ENCODE measurements around the gene RGS7. TPM values are rescaled to one million over a fixed set of nuclear protein-coding genes. Genes with fewer than 3 reads are reported as not detected.

RGS7 gene
- total RNA-seq, 1 donor from 2014 or later: not detected

DNA sequence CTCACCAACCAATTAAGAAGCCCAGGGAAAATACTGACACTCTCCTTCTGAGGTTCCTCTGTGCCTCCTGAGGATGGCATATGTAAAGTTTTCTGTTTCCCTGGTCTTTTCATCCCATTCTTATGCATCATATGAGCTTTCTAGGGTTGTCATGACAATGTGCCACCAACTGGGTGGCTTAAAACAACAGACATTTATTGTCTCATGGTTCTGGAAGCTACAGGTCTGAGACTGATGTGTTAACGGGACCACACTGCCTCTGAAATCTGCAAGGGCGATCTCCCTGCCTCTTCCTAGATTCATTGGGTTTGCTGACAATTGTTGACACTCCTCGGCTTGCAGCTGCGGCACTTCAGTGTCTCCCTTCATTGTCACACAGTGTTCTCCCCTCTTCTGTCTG, 308.4 kb downstream of the RGS7 start:
- no peak for TF ChIP-seq POLR2A (IDR thresholded peaks at IDR 0.05)
- TF ChIP-seq, protein P1, sequence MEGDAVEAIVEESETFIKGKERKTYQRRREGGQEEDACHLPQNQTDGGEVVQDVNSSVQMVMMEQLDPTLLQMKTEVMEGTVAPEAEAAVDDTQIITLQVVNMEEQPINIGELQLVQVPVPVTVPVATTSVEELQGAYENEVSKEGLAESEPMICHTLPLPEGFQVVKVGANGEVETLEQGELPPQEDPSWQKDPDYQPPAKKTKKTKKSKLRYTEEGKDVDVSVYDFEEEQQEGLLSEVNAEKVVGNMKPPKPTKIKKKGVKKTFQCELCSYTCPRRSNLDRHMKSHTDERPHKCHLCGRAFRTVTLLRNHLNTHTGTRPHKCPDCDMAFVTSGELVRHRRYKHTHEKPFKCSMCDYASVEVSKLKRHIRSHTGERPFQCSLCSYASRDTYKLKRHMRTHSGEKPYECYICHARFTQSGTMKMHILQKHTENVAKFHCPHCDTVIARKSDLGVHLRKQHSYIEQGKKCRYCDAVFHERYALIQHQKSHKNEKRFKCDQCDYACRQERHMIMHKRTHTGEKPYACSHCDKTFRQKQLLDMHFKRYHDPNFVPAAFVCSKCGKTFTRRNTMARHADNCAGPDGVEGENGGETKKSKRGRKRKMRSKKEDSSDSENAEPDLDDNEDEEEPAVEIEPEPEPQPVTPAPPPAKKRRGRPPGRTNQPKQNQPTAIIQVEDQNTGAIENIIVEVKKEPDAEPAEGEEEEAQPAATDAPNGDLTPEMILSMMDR (IDR thresholded peaks at IDR 0.05): no peak
- no peak for TF ChIP-seq POLR2AphosphoS5 (IDR thresholded peaks at IDR 0.05; ENCODE audit: insufficient read depth in 1 of 2, low read depth in 1 of 2)
- H3K4me1 ChIP-seq: no peaks in the 10 kb centered on the region
- no peaks in the 10 kb centered on the region for H3K27me3 ChIP-seq
- no peaks in the 10 kb centered on the region for H3K36me3 ChIP-seq
- intact Hi-C loops (cut with DNase I): no loop called here
- no peak overlapping the region for H3K4me3 ChIP-seq
- DNase-seq (ENCODE audit: extremely low spot score in 2 of 2): no peak
- no peaks in the 10 kb centered on the region for H3K9me3 ChIP-seq
- H3K27ac ChIP-seq: no peak overlapping the region

DNA sequence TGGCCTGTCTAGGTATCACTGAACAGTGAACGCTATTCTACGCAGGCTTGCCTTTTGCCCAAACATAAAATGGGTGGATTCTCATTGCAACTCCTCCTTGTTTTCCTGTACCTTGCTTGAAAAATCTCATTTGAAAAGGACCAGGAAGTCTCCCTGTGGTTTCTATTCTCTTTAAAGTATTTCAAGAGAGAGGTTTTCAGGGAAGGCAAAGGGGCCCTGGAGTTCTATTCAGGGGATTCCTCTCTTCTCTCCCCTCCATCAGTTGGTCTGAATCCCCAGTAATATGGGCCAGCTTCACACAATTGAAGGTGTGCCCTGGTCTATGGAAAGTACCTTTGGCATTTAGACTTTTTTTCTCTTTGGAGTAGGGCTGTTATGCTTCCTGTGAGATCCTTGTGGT, 311.3 kb downstream of the RGS7 start:
- no peaks in the 10 kb centered on the region for H3K27me3 ChIP-seq
- H3K36me3 ChIP-seq: no peaks in the 10 kb centered on the region
- no peak overlapping the region for H3K27ac ChIP-seq
- H3K4me1 ChIP-seq: no peaks in the 10 kb centered on the region
- no peaks in the 10 kb centered on the region for H3K9me3 ChIP-seq
- TF ChIP-seq POLR2A (IDR thresholded peaks at IDR 0.05) (no peak), POLR2AphosphoS5 (IDR thresholded peaks at IDR 0.05; ENCODE audit: insufficient read depth in 1 of 2, low read depth in 1 of 2) (no peak)
- TF ChIP-seq, protein P1 (IDR thresholded peaks at IDR 0.05): no peak
- intact Hi-C loops (cut with DNase I): no loop called here
- DNase-seq (ENCODE audit: extremely low spot score in 2 of 2): no peak
- H3K4me3 ChIP-seq: no peak overlapping the region

DNA sequence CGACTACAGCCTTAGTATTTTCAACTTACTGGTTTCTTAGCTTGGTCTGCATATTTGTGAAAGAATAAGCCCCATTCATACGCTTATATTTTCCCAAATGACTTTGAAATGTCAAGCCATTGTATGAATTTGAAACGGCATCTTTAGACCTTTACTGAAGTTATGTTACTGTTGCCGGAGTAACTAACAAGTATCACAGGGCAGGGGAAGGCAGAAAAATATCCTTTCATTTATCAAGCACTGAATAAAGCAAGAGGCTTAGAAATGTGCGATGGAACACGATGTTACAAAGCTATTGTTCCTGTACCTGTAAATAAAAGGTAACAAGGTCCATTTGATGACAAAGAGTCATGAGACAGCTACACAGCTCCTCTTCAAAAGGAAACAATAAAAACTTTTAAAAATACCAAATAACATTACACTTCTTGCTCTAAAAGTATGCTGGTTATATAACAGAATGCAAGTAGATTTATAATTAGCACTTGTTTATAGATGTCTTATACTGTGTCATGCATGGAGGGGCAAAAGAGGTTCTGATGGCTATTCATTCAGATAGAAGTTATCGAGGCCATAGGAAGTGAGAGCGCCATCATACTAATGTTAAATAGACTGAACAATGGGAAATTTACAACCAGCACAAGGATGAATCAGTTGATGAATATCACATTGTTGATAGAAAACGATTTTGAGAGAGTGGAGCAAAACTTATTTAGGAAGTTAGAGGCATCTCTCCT, 322.6 kb downstream of the RGS7 start:
- H3K4me1 ChIP-seq: no peaks in the 10 kb centered on the region
- H3K36me3 ChIP-seq: no peaks in the 10 kb centered on the region
- H3K27ac ChIP-seq: no peak overlapping the region
- DNase-seq (ENCODE audit: extremely low spot score in 2 of 2): no peak
- no peak overlapping the region for H3K4me3 ChIP-seq
- TF ChIP-seq POLR2A (IDR thresholded peaks at IDR 0.05) (no peak), POLR2AphosphoS5 (IDR thresholded peaks at IDR 0.05; ENCODE audit: insufficient read depth in 1 of 2, low read depth in 1 of 2) (no peak)
- TF ChIP-seq, protein P1 (IDR thresholded peaks at IDR 0.05): no peak
- H3K27me3 ChIP-seq: no peaks in the 10 kb centered on the region
- H3K9me3 ChIP-seq: no peaks in the 10 kb centered on the region
- intact Hi-C loops (cut with DNase I): no loop called here

DNA sequence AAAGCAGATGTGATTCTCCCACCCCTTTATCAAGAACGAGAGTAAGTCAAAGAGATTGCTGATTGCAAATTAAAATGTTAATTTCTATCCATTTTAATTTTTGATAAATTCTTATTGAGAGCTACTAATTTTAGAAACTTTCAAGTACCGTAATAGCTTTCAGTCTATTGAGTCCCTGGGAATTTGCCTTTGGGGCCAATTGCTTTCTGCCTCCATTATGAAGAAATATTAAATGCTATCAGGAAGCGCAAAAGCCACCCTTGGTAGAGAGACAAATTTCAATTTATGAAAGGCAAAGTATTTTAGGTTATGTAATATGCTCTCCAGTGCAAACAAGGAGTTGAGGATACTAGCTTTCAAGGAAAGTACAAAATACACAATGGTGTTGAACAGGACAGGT, 332.2 kb downstream of the RGS7 start:
- intact Hi-C loops (cut with DNase I): no loop called here
- Histone ChIP-seq H3K27me3 (no peaks in the 10 kb centered on the region), H3K9me3 (no peaks in the 10 kb centered on the region), H3K4me3 (no peak overlapping the region), H3K36me3 (no peaks in the 10 kb centered on the region), H3K4me1 (no peaks in the 10 kb centered on the region), H3K27ac (no peak overlapping the region)
- TF ChIP-seq POLR2AphosphoS5 (IDR thresholded peaks at IDR 0.05; ENCODE audit: insufficient read depth in 1 of 2, low read depth in 1 of 2) (no peak), POLR2A (IDR thresholded peaks at IDR 0.05) (no peak)
- TF ChIP-seq, protein P1 (IDR thresholded peaks at IDR 0.05): no peak
- DNase-seq (ENCODE audit: extremely low spot score in 2 of 2): no peak

DNA sequence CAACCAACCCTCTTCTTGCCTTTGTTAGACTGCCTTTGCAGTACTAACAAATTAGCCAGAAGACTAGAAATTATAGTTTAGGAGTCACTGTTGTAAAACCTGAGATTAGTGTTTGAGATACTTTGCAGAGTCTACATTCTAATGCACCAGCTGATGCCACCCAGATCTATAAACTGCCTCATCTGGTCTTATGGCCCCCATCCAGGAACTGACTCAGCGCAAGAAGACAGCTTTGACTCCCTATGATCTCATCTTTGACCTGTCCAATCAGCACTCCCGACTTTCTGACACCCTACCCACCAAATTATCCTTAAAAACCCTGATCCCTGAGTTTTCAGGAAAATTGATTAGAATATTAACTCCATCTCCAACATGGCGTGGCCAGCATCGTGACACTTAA, 334.6 kb downstream of the RGS7 start:
- no peak for DNase-seq (ENCODE audit: extremely low spot score in 2 of 2)
- no peaks in the 10 kb centered on the region for H3K36me3 ChIP-seq
- no peak overlapping the region for H3K4me3 ChIP-seq
- H3K9me3 ChIP-seq: peaks cover 2% of the 10 kb centered on the region
- intact Hi-C loops (cut with DNase I): no loop called here
- TF ChIP-seq, protein P1 (IDR thresholded peaks at IDR 0.05): no peak
- TF ChIP-seq POLR2A (IDR thresholded peaks at IDR 0.05) (no peak), POLR2AphosphoS5 (IDR thresholded peaks at IDR 0.05; ENCODE audit: insufficient read depth in 1 of 2, low read depth in 1 of 2) (no peak)
- no peaks in the 10 kb centered on the region for H3K4me1 ChIP-seq
- H3K27me3 ChIP-seq: no peaks in the 10 kb centered on the region
- no peak overlapping the region for H3K27ac ChIP-seq

Data from vagina (tissue), 2 donors.